Loucy (cell line): Measurements from ENCODE around the gene CAP2.

Experiments used
- EZH2phosphoT487 ChIP-seq: fragments of 200-600 bp; IDR thresholded peaks from 2 replicates; pipeline ENCODE4 v1.6.1; 2018; ENCODE audit warnings: antibody characterized with exemption, mild to moderate bottlenecking, moderate library complexity, borderline replicate concordance
- TF ChIP-seq, protein P1 (sequence below): fragments of 200-600 bp; sonication (generic); conservative IDR thresholded peaks from 2 replicates; pipeline ENCODE4 v1.5.1; 2014; ENCODE audit warnings: mild to moderate bottlenecking, antibody characterized with exemption, low read length

DNA sequence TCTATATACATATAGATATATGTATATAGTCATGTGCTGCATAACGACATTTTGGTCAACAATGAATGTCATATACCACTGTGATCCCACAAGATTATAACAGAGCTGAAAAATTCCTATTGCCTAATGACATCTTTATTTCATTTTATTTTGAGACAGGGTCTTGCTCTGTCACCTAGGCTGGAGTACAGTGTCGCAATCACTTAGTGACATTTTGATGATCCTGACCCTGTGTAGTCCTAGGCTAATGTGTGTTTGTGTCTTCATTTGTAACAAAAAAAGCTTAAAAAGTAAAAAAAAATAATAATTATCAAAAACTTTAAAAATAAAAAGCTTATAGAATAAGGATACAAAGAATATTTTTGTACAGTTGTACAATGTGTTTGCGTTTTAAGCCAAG, 202.7 kb downstream of the CAP2 start:
- TF ChIP-seq, protein P1, sequence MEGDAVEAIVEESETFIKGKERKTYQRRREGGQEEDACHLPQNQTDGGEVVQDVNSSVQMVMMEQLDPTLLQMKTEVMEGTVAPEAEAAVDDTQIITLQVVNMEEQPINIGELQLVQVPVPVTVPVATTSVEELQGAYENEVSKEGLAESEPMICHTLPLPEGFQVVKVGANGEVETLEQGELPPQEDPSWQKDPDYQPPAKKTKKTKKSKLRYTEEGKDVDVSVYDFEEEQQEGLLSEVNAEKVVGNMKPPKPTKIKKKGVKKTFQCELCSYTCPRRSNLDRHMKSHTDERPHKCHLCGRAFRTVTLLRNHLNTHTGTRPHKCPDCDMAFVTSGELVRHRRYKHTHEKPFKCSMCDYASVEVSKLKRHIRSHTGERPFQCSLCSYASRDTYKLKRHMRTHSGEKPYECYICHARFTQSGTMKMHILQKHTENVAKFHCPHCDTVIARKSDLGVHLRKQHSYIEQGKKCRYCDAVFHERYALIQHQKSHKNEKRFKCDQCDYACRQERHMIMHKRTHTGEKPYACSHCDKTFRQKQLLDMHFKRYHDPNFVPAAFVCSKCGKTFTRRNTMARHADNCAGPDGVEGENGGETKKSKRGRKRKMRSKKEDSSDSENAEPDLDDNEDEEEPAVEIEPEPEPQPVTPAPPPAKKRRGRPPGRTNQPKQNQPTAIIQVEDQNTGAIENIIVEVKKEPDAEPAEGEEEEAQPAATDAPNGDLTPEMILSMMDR = no peak
- no peak for TF ChIP-seq EZH2phosphoT487
